K562 (cell line): ENCODE measurements around the gene POLR3A. TPM values are rescaled to one million over a fixed set of nuclear protein-coding genes. Genes with fewer than 3 reads are reported as not detected.

Experiments
- ATAC-seq: fragments of 200-7000 bp; cut with Tn5 transposase; 3 replicates; pipeline ENCODE4 v1.9.1; 2020; ENCODE audit warnings: moderate library complexity
- BruUV-seq: library from RNA; stranded (reverse); fragments of 400-500 nt; replicated peaks from 2 replicates; lab custom pipeline; 2021; lab: Mats Ljungman, UMichigan
- CTCF ChIA-PET: fragments of 300-600 bp; formaldehyde crosslinking; extraction: SDS; loops from one replicate; lab custom pipeline; 2021; ENCODE audit warnings: low intra/inter-chr PET ratio; lab: Yijun Ruan, JAX
- POLR2A ChIA-PET: fragments of 300-600, 350-650 bp; sonication (Branson Sonifier 250); formaldehyde crosslinking; extraction: SDS; loops from one replicate; lab custom pipeline; 2021; ENCODE audit warnings: antibody characterized with exemption, inconsistent platforms; lab: Yijun Ruan, JAX
- DNase-seq, 4 experiments: peaks; one replicate each; pipeline versions ENCODE4 v3.0.0 to v3.0.0-alpha.2; 2011 to 2018; ENCODE audit warnings: low spot score in 3 of 4, mixed read lengths in 3 of 4; ENCODE audit errors: extremely low read depth in 1 of 4
- FAIRE-seq: peaks from 2 replicates; lab custom pipeline; 2011; peaks lifted over from hg19 to GRCh38; lab: Jason Lieb, UNC
- H2AFZ ChIP-seq: 2 replicates; pipeline ENCODE4 v1.6.0; 2011; ENCODE audit warnings: low read depth, low read length, control low read depth, inconsistent platforms
- H3K27ac ChIP-seq: fragments of 200-600 bp; 3 replicates; pipeline ENCODE4 v1.8.0; 2011; ENCODE audit warnings: low read depth, mild to moderate bottlenecking, control low read depth, inconsistent platforms, low read length, moderate library complexity, mixed read lengths; ENCODE audit errors: extremely low read depth
- H3K27me3 ChIP-seq, 2 experiments: fragments of 300-600 bp in 1 of 2; 2 replicates in 1 of 2; 3 replicates in 1 of 2; pipeline versions ENCODE4 v1.6.0 to v1.8.0; 2011; ENCODE audit warnings: inconsistent platforms in 2 of 2, low read length in 2 of 2, mild to moderate bottlenecking in 1 of 2, mixed read lengths in 1 of 2, moderate library complexity in 1 of 2; ENCODE audit not compliant: control insufficient read depth in 2 of 2, insufficient read depth in 2 of 2
- H3K36me3 ChIP-seq: fragments of 300-600 bp; 3 replicates; pipeline ENCODE4 v1.8.0; 2011; ENCODE audit warnings: mild to moderate bottlenecking, low read length, inconsistent platforms; ENCODE audit not compliant: control insufficient read depth, insufficient read depth
- H3K4me1 ChIP-seq, 2 experiments: fragments of 200-600 bp in 1 of 2; replicated peaks in 1 of 2; 2 replicates in 1 of 2; 3 replicates in 1 of 2; pipeline versions ENCODE4 v1.5.1 to v1.8.0; 2011; ENCODE audit warnings: inconsistent platforms in 2 of 2, low read length in 2 of 2, mild to moderate bottlenecking in 1 of 2, mixed read lengths in 1 of 2, moderate library complexity in 1 of 2; ENCODE audit not compliant: control insufficient read depth in 2 of 2, insufficient read depth in 2 of 2
- H3K4me2 ChIP-seq: 2 replicates; pipeline ENCODE4 v1.6.1; 2011; ENCODE audit warnings: low read length, control low read depth, inconsistent platforms, mixed read lengths; ENCODE audit not compliant: insufficient read depth
- H3K4me3 ChIP-seq: fragments of 200-600 bp; sonication (generic), shearing (Covaris generic); 2 replicates; pipeline ENCODE4 v1.5.1; 2016; ENCODE audit warnings: control low read depth, inconsistent platforms
- H3K79me2 ChIP-seq: fragments of 200-600 bp; 3 replicates; pipeline ENCODE4 v1.8.0; 2011; ENCODE audit warnings: low read length, inconsistent platforms; ENCODE audit not compliant: control insufficient read depth, insufficient read depth
- H3K9ac ChIP-seq, 2 experiments: 2 replicates each; pipeline versions ENCODE4 v1.6.0 to v1.6.1; 2011; ENCODE audit warnings: low read depth in 2 of 2, low read length in 2 of 2, control low read depth in 1 of 2, inconsistent platforms in 1 of 2, mild to moderate bottlenecking in 1 of 2, mixed read lengths in 1 of 2; ENCODE audit not compliant: insufficient read depth in 1 of 2
- H3K9me1 ChIP-seq: one replicate; pipeline ENCODE4 v1.6.0; 2011; ENCODE audit warnings: inconsistent platforms, mild to moderate bottlenecking, low read length, moderate library complexity; ENCODE audit not compliant: control insufficient read depth, insufficient read depth
- H3K9me3 ChIP-seq: replicated peaks from 2 replicates; pipeline ENCODE4 v1.5.1; 2011; ENCODE audit warnings: low read depth, low read length, inconsistent platforms; ENCODE audit not compliant: control insufficient read depth, insufficient read depth
- H4K20me1 ChIP-seq: replicated peaks from 2 replicates; pipeline ENCODE4 v1.6.1; 2011; ENCODE audit warnings: low read length, inconsistent platforms, mixed read lengths; ENCODE audit not compliant: control insufficient read depth, insufficient read depth
- POLR2G ChIP-seq: fragments of 200-400 bp; formaldehyde crosslinking; IDR thresholded peaks from 2 replicates; pipeline ENCODE4 v1.6.1; 2017; ENCODE audit warnings: low read depth, mild to moderate bottlenecking, antibody characterized with exemption, low read length, moderate library complexity
- RBM15 ChIP-seq: fragments of 200-400 bp; formaldehyde crosslinking; IDR thresholded peaks from 2 replicates; pipeline ENCODE4 v1.6.1; 2018; ENCODE audit warnings: mild to moderate bottlenecking, low read length, moderate library complexity; ENCODE audit not compliant: insufficient read depth
- RUNX1 ChIP-seq: sonication (generic); IDR thresholded peaks from 2 replicates; pipeline ENCODE4 v1.6.1; 2016; ENCODE audit warnings: antibody characterized with exemption, low read depth
- TRIM25 ChIP-seq: fragments of 450-650 bp; IDR thresholded peaks from 2 replicates; pipeline ENCODE4 v1.7.0; 2016; ENCODE audit warnings: borderline replicate concordance
- U2AF2 ChIP-seq: fragments of 200-400 bp; formaldehyde crosslinking; optimal IDR thresholded peaks from 2 replicates; pipeline ENCODE3; 2017; ENCODE audit warnings: low read depth, mild to moderate bottlenecking, low read length
- ZNF655 ChIP-seq: fragments of 250-450 bp; sonication (Bioruptor Pico); IDR thresholded peaks from 2 replicates; pipeline ENCODE4 v1.5.0; 2021
- whole genome bisulfite sequencing: fragments of 100-300 bp; shearing (Covaris generic); methylation state at CpG from one replicate; pipeline ENCODE4 v1.1.6; 2016; ENCODE audit warnings: low coverage, mixed read lengths; ENCODE audit not compliant: insufficient coverage; ENCODE audit errors: missing lambda C conversion rate; 5-methylcytosine and 5-hydroxymethylcytosine counted together
- in situ Hi-C: fragments of 300-500 bp; cut with MboI; formaldehyde crosslinking; loops from 4 replicates; pipeline ENCODE4 v1.15.0; 2018; ENCODE audit warnings: inconsistent platforms, mixed read lengths
- intact Hi-C: fragments of 100-400 bp; cut with micrococcal nuclease; formaldehyde crosslinking; loops from 2 replicates; pipeline ENCODE4 v1.14.2; 2022
- polyA plus RNA-seq, 8 experiments: library from polyadenylated mRNA; depleted of rRNA in 4 of 8; stranded (reverse) in 5 of 8; unstranded in 3 of 8; fragments of >200 nt; fragmentation: Nextera tagmentation in 2 of 8; fragmentation: Illumina TruSeq in 1 of 8; extraction: Ambion mirVana in 2 of 8; extraction: Trizol in 1 of 8; gene quantifications; 2 replicates each; pipeline versions ENCODE4 v1.2.1 to v1.2.3, GENCODE V29; 2011 to 2014; ENCODE audit warnings: inconsistent platforms in 1 of 8, missing spikeins in 1 of 8
- total RNA-seq, 7 experiments: library from RNA; depleted of rRNA in 6 of 7; stranded (reverse); fragments of >200 nt in 6 of 7; fragmentation: Illumina TruSeq in 2 of 7; extraction: Trizol in 2 of 7; gene quantifications; 2 replicates each; pipeline versions ENCODE4 v1.2.1 to v1.2.3, GENCODE V29; 2011 to 2021; ENCODE audit warnings: low replicate concordance in 1 of 7

The POLR3A gene
- total and polyA plus RNA-seq, 9 of the 15 experiments (the other 6 are each of a cell fraction or from before 2014, with no cell fraction given) = 14.9 to 37.0 (median 26.7) TPM

GRCh38 chr10:77979221-77979620 lies 50.1 kb downstream of the POLR3A start:
- Histone ChIP-seq H3K79me2 (no peaks in the 10 kb centered on the region), H3K27ac (no peak overlapping the region), H3K4me1 (peaks cover 0 to 7% of the 10 kb centered on the region in 2 experiments; a peak in 1 of 5 replicates), H3K36me3 (peaks cover 93% of the 10 kb centered on the region), H4K20me1 (no peaks in the 10 kb centered on the region), H3K27me3 (no peaks in the 10 kb centered on the region), H2AFZ (no peak overlapping the region), H3K9ac (peak overlapping the region in 1 of 2 experiments; percentile 47; a peak in 1 of 4 replicates), H3K4me2 (no peak overlapping the region), H3K4me3 (no peak overlapping the region), H3K9me1 (no peaks in the 10 kb centered on the region), H3K9me3 (no peaks in the 10 kb centered on the region)
- ChIA-PET CTCF (no interaction called here), POLR2A (no interaction called here)
- no peak for TF ChIP-seq U2AF2
- TF ChIP-seq RBM15 = no peak
- no peak for TF ChIP-seq TRIM25
- 0 out of 2 replicates have a peak, but pooled peaks have one; percentile 17 for TF ChIP-seq POLR2G
- no peak for TF ChIP-seq RUNX1
- TF ChIP-seq ZNF655 (CRISPR knock-in tag) = no peak
- intact Hi-C loops = no loop called here
- 90% methylated on average over 10 of the region's 10 CpGs for WGBS
- in situ Hi-C loops = no loop called here
- BruUV-seq = no TSS peak
- ATAC-seq (no peak), FAIRE-seq (no peak), DNase-seq (no peak)
